NCI-H446 treated with DMSO at 0.1 percent for 48 hours (cell line): Measurements from ENCODE around the gene HOXB2.
"Not testable (repeated sequence)": the region's sequence is repeated elsewhere in the genome, so short reads cannot be mapped to it uniquely, and the experiment has no call there.

Experiments used
- DNase-seq: peaks from one replicate; lab custom pipeline; 2025; lab: John Stamatoyannopoulos, UW

The HOXB2 gene

DNA sequence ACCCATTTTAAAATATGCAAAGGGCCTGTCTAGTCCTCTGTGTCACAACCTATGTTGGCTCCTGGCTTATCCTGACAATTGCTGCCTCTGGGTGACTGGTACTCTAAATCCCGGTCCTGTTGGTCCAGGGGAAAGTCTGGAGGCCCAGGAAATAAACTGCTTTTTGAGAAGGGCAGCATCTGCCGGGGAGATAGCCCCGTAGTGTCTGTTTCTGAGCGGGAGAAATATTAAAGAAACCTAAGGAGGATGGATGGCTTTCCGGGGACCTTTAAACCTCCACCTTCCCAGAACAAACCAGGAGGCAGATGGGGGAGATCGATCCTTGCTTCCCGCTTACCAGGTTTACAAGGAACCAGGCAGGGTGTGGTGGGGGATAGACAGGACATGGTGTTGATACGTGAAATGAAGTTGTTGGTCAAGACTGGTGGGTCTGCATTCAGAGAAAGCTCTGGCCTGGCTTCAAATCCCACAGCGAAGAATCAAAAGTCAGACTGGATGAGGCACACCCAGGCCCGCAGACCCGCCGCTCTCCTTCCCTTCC lies 3.8 kb downstream of the HOXB2 start:
- DNase-seq: no peak

DNA sequence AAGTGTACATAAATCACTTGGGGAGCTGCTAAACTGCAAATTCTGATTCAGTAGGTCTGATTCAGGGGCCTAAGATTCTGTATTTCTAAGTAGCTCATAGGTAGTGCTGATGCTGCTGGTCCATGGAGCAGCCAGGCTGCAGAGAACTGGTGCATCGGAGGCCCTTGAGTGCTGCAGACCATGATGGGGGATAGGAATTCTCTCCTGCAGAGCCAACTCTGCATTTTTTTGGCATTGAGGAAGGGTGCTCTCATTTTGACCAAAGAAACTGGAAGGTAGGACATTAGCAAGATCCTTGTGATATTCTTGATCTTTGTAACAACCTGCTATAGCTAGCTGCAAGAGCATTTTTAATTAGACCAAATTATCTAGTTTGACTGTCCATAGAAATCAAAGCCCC lies 4.7 kb downstream of the HOXB2 start:
- DNase-seq: no peak

DNA sequence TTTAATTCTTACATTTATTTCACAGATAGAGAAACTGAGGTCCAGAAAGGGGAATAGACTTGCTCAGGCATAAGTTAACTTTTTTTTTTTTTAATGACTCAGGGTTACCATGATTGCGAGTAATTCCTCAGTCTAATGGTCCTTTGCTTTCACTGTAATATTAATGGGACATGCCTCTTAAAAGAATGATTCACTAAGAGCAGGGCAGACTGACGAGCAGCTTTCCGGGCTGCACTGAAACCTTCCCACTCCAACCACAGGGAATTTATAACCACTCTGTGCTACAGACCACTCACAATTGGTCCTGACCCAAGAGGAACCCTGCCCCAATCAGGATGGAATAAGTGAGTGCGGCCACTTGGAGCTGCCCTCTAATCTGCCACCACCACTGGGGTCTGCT lies 5.7 kb downstream of the HOXB2 start:
- DNase-seq: no peak

DNA sequence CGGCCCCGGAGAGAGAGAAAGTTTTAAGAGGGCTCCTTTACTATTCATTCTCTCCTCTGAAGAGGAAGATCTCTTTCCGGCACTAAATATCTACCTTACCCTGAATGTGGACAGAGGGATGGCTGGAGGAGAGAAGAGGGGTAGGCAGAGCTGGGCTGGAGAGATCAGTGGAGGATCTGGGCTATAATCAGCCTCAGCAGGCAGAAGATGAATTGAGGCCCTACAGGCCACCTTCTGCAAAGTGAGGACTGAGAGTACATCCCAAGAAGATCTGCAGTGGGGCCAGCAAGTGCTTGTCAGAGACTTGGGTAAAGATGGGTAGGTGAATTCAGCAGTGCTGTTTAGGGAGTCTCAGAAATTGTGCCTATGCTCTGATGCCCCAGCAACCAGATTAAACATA lies 7.6 kb downstream of the HOXB2 start:
- DNase-seq: no peak

DNA sequence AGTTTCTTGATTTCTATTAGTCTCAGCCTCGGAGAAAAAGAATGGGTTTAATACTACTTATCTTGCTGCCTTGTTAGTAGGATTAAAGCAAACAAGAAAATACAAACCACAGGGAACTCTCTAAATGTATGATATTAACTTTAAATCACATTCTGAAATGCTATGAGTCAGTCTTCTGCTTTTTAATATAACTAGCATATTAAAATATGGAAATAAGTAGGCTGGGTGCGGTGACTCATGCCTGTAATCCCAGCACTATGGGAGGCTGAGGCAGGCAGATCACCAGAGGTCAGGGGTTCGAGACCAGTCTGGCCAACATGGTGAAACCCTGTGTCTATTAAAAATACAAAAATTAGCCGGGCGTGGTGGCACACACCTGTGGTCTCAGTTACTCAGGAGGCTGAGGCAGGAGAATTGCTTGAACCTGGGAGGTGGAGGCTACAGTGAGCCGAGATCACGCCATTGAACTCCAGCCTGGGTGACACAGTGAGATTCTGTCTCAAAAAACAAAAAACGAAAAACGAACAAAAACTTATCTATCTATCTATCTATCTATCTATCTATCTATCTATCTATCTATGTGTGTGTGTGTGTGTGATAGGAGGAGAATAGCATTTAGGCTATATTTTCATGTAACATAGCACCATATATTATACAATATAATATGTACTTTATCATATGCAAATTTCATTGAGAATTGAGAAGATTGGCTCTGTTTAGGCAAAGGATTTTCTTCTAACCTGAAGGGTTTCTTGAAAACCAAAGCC lies 8.9 kb downstream of the HOXB2 start:
- DNase-seq: not testable (repeated sequence)

DNA sequence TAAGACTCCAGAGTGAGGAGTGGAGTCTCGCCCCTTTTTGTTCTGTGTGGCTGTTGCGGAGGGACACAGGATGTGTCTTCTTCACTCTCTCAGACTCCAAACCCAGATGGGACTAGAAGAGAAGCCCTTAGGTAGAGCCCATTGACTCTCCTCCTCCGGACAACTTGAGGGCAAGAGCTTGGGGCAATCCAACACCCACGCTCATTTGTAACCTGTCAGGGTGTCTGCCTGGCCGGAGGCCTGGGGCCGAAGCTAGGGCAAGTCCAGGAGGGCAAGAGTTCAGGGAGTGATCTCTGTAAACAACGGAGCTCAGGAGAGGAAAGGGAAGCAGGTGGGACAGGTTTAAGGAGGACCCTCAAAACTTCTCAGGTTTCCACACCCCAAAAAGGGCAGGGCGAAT lies 12.6 kb downstream of the HOXB2 start:
- no peak for DNase-seq

DNA sequence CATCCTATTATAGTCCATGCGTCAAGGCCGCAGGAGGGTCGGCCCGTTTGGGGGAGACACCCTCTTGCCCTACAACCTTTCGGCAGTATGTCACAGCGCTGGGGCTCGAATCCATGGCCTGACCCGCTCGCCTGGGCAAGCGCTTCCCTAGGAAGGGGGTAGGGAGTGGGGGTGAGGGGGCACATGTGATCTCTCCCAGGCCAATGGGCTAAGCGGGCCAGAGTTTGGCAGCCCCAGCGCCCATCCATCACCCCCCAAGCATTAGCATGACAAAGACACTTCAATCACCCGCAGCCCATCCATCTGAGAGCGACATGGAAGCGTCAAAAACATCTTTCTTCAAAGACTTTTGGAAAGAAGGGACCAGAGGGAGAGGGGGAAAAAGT lies 14.0 kb downstream of the HOXB2 start, which contains the start of gene HOXB1:
Gene HOXB1, minus strand, starts transcription at position 125 of the 386 bp plus-strand sequence. Its CDS starts 107 bp downstream, at position 18.
- no peak for DNase-seq

DNA sequence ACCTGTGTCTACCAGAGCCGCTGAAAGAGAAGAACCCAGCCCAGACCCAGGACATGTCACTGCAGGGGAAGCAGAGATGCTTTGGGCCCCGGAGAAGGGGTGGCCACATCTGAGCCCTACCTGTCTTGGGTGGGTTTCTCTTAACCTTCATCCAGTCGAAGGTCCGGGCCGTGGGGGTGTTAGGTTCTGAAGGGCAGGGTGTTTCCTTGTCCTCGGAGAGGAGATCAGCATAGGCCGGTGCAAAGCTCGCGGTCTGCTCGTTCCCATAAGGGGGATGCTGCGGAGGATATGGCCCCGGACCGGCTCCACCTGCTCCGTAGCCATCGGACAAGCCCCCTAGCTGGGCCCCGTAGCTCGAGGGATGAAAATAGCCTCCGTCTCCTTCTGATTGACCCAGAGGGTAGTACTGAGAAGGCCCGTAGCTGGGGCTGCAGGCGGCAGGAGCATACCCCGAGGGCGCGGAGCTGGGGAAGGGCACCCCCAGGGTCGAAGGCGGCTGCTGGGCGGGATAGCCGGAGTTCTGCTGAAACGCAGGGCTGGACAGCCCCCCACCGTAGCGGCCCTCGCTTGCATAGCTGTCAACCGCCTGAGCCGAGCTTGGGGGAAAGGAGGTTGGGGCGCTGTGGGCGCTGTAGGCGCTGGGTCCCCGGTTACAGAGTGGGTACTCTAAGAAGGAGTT lies 14.6 kb downstream of the HOXB2 start:
- no peak for DNase-seq

DNA sequence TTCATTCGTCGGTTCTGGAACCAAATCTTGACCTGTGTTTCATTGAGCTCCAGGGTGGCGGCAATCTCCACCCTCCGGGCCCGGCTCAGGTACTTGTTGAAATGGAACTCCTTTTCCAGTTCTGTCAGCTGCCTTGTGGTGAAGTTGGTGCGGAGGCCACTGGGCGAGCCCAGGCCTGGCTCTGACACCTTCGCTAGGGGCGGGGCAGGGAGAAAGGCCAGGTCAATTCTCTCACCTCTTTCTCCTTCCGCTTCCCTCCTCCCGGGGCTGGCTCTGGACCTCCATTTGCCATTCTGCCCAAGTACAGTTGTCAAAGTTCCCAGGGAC lies 15.3 kb downstream of the HOXB2 start:
- no peak for DNase-seq

DNA sequence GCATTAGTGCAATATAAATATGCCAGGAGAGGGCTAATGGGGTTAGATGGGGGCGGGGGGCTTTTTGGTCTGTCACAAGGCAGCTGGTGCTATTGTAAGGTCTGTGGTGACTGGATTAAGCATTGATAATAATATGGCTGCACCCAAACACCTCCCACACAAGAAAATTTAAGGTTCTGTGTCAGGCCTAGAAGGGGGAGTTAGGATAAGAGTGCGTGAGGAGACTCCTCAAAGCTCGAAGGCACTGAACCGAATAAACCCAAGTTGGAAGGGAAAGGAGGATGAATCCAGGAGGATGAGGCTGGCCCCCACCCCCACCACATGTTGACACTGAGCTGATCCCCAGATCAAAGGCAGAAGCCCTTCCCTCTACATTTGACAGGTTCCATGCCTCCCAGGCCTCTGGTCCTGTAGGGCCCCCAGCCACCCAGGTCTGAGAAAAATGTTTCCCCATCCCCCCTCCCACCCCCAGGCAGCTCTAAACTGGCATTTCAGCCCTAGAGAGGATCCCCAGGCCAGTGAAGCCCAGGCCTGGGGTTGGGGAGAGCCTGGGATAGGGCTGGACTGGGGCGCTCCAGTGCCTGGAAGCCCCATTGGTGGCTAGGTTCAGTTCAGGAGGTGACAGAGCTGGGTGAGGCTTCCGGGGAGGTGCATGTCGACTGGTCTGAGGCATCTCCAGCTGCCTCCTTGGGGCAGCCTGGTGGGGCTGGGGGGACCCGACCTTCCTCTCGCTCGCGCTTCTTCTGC lies 15.8 kb downstream of the HOXB2 start:
- no peak for DNase-seq

DNA sequence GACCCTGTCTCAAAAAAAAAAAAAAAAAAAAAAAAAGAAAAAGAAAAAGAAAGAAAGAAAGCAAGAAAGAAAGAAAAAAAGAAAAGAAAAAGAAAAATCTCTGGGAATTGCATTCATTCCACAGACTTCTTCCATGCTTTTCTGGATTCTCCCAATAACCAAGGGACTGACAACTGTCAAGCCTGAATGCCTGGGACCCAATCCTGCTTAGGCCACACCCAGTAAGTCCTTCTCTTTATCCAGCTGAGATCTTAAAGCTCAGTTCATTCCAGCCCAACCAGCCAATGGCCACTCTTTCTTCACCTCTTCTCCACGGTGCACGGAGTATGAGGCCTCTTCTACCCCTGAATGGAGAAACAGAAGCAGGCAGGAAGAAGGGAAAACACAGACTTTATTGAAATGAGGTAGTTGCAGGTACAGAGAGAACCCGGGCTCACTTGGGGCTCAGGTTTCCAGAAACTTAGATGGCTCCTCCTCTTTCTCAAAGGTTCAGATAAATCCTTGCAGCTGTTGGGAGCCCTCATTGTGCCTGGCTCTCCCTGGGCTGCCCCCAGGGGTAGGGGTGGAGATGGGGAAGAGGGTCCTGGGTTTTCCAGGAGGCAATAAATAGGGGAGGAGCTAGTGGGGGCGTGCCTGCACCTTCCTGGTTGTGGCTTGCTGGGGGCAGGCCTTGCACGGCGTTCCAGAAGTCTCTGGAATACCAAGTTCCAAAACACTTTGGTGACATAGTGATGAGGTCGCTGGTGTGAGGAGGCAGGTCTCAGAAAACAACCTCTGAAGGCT lies 16.6 kb downstream of the HOXB2 start:
- no peak for DNase-seq

DNA sequence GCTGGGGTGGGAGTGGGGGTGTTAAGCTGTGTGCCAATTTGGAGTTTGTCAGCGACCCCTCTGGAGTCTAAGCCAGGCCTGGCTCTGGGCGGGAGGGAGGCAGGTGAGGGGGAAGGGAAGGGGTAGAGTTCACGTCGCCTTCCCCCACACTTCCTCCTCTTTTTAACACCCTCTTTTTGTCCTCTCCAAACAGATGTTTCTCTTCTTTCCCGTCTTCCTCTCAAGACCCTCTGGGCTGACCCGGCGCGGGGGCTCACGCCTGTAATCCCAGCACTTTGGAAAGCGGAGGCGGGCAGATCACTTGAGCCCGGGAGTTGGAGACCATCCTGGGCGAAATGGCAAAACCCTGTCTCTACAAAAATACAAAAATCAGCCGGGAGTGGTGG lies 17.4 kb downstream of the HOXB2 start:
- no peak for DNase-seq

DNA sequence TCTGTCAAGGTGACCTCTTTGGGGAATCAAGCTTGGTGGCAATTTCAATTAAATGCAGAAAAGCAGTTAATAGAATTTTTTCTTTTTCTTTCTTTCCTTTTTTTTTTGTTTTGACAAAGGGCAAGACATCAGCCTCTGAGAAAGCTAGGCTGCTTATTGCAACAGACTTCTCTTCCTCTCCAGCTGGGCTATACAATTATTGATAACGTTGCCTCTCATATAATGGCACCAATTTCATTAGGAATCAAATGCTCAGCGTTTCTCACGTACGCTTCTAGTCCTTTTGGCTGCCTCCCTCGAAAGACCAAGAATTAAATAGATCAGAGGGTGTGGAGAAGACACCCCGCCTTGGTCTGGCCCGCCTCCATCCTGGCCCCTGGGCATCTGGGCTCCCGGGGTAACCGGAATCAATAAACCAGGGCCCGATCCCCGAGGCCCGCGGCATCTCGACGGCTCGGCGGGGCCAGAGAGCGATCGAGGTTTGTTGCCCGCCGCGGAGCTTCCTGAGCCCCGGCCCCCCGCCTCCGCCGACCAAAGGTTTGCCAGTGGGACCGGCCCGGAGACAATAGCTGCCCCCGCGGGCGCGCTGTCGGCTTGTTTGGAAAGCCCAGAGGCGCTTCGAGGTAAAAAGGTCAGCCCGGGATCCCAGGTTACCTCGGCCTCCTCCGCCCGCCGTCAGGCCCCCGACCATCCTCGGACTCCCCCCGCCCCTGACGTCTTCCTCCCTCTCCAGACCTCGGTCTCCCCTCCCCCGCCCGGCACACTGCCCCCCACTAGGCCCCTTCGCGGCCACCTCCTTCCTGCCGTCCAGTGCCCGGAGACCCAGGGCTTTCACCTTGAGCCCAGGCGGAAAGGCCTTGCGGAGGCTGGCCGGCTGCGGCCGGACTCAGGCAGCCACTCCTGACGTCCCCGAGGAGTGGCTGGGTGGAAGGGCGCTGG lies 18.0 kb downstream of the HOXB2 start:
- no peak for DNase-seq

DNA sequence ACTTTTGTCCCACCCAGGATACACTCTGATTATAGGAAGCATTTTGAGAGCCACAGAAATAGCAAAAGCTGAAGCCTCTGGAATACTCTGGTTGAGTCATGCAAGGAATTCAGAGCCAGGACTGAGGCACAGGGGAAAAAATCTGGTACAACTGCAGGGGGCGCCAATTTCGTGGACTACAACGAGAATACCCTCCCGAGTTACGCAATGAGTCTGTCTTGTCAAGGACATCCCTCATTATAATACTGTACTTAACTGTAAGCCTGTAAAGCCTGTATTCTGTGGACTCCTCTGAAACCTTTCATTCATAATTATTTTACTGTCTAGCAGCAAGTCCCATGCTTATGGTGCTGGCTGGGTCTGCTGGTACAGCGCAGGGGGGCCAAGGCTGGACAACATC lies 21.9 kb downstream of the HOXB2 start:
- DNase-seq: no peak

DNA sequence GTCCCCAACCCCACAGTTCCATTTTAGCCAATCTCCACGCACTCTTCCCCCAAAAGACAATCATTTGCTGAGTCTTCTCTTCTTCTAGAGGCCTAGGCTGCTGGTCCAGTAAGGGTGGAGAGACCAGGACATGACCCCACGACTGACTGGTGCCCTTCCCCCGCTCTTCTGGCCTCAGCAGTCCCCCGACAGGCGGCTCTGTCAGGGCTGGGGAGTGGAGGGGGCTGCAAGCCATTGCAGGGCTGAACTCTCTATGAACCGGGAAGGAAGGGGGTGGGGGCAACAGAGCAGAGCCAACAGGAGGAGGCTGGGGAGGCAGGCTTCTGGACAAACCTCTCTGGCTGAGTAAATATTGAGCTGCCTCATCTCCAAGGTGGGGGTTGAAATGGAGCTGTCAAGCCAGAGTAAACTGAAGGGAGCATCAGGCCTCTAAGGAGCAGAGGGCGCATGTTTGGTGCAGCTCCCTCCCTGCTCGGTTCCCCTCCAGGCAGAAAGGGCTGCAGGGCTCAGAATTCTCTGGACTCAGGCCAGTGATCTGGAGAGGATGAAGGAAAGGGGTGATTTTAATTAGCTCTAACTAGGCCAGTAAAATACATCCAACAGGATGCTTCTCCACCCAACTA lies 22.8 kb downstream of the HOXB2 start:
- no peak for DNase-seq

DNA sequence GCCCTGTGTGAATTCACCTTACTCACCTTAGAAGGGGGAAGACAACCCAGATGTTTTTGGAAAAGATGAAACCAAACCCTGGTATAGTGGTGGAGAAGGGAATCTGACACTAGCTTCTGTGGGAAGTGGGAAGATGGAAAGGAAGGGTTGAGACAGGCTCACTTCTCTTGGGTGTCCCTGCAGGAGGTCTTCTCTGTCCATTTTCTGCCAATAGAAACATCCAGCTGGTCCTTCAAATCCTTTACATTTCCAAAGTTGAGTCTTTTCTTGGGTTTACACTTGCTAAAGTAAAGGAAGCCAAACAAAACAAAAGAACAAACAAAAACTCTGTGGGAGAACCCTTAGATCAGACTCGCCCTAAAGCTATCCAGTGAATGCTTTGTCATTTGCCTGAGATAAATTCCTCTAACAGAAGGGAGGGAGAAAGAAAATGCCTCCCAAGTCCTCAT lies 24.3 kb downstream of the HOXB2 start:
- DNase-seq: no peak

DNA sequence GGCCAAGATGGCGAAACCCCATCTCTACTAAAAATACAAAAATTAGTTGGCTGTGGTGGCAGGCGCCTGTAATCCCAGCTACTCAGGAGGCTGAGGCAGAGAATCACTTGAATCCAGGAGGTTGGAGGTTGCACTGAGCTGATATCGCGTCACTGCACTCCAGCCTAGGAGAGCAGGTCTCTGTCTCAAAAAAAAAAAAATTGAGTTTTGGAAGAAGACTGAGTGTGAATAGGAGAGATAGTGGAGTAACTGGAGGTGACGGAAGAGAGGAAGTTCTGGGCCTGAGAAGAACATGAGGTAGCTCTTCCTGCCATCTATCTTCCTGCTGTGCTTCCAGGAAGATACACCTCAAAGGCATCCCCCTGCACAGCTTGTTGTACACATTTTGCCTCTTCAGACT lies 25.5 kb downstream of the HOXB2 start:
- DNase-seq: no peak

DNA sequence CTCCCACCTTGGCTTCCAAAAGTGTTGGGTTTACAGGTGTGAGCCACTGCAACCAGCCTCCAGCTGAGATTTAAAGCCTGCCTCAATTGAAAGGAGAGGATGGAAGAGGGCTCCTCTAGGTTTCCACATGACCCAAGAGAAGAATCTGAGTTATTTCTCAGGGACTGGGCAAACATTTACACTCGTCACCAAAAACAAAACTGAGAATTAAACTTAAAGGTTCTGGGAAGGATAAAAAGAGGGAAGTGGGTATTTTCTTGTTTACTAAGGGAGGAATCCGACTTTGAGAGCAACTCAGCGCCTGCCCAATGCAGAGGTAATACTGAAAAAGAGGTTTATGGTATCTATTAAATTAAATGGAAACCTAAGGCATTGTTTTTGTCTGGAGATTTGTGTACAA lies 27.4 kb downstream of the HOXB2 start:
- no peak for DNase-seq

DNA sequence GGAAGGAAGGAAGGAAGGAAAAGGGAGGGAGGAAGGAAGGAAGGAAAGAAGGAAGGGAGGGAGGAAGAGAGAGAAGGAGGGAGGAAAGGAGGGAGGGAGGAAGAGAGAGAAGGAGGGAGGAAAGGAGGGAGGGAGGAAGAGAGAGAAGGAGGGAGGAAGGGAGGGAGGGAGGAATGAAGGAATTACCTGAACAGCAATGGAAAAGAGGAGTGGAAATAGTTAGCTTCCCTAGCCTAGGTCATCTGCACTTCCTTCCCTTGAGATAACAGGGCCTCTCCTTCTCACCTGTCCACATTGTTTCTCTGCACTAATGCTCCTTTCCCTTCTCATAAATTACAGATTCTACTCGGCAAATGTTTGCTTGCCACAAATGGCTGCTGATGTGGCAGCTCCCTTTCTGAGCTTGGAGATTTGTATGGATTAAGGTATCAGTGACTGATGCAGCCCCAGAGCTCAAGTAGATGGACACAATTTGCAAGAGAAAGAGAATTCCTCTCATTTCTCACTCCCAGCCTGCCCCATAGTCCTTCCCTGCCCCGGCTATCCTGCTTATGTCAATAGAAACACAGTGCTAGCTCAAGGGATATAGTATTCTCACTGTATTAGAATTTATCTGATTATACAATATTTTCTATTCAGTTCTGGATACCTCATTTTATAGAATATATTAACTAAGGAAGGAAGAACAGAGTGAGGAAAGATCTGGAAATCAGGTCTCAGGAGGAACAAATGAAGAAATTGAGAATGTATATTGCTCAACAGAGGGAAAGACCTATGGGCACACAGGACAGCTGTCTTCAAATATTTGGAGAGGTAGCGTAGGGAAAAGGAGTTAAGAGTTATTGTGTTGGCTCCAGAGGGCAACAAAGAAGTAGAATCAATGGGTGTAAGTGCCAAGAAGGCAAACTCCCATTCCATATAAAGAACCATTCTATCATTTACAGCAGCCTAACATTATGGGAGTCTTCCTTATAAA lies 28.7 kb downstream of the HOXB2 start:
- DNase-seq: no peak
